ACHN (cell line): ENCODE results near the gene ATP10D.
"Not testable (repeated sequence)": the region's sequence is repeated elsewhere in the genome, so short reads cannot be mapped to it uniquely, and the experiment has no call there.

Source experiments
- DNase-seq: peaks from one replicate; pipeline ENCODE4 v3.0.0-alpha.2; 2015
- in situ Hi-C: cut with HindIII; loops from 2 replicates; pipeline ENCODE4 v1.10.0; 2017; ENCODE audit warnings: low sequenced_read_pairs, low pct_ligation_motif_present, low pct_unique_long_range_greater_than_20kb

Gene ATP10D

DNA sequence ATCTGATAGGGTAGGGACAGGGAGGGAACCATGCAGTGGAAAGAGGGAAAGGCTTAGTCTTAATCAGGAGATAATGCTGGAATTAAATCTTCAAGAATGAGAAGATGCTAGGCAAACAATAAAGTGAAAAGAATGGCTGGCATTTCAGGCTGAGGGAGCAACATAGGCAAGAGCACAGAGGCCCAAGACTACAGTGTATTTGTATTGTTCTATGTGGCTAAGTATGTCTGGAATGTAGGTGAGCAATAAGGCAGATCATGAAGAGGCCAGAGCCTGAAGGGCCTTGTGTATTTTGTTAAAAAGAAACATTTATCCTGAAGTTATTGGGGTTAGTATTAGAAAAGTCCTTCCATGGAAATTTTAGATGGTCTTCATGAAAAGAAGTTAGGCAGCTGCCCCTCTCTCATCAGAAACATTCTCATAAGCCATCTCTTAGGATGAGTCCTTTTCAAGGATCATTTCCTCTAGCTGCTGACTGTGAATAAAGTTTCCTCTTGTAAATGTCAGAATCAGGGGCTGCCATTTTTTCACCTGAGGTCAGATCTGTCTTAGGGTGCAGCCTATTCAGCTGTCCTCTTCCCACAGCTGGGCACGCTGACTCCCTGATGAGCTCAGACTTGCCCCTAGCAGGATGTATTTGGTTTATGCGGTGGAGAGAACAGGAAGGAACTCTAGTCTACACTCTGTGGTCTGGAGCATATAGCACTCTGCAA is 46.3 kb downstream of the ATP10D start:
- in situ Hi-C loops, result no loop called here
- DNase-seq, result peak; percentile 50

DNA sequence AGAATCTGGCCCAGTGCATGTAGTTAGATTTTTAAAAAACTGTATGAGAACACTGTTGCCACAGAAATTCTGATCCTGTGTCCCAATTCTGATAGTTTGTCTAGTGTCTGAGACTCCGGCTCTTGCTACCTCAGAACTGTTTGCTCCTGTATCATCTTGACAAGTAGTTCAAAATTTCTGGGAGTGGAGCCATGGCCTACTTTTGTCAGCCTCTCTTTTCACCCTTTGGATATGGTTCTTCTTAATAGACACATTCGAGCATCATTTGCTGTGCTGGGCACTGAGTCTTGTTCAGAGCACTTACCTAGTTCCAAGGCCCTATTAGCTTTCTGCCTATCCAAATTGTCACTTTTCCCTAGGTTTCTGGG is 46.9 kb downstream of the ATP10D start:
- in situ Hi-C loops, result no loop called here
- no peak for DNase-seq

DNA sequence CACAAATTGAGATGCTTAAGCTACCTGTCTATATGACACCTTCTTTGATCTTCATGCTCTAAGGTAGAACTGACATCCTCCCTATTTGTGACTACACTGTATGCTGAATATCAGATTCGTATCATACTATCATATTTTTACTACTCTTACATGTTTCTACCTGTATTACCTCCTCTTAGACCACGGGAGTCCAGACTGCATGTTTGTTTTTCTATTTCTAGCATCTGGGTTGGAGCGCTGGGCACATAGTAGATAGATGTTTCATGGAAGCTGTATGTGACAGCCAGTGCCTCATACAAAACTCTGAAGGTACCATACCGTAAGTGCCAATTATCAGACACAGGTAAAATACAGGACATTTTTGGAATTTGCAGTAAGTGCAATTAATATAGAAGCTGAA is 47.6 kb downstream of the ATP10D start:
- no peak for DNase-seq
- in situ Hi-C loops, result no loop called here

- DNase-seq, result no peak
- in situ Hi-C loops, result no loop called here
These were observed 48.7 kb downstream of the ATP10D start for GRCh38 chr4:47533689-47534347.

DNA sequence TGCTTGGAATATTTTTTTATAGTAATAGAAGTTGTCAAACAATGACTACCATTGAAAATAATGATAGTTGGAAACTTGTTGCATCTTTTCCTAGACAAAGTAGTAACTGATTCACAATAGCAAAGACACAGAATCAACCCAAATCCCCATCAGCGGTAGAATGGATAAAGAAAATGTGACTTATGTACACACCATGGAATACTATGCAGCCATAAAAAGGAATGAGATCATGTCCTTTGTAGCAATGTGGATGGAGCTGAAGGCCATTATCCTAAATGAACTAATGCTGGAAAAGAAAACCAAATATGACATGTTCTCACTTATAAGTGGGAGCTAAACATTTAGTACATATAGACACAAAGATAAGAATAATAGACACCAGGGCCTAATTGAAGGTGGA is 49.7 kb downstream of the ATP10D start:
- DNase-seq, result no peak
- in situ Hi-C loops, result no loop called here

DNA sequence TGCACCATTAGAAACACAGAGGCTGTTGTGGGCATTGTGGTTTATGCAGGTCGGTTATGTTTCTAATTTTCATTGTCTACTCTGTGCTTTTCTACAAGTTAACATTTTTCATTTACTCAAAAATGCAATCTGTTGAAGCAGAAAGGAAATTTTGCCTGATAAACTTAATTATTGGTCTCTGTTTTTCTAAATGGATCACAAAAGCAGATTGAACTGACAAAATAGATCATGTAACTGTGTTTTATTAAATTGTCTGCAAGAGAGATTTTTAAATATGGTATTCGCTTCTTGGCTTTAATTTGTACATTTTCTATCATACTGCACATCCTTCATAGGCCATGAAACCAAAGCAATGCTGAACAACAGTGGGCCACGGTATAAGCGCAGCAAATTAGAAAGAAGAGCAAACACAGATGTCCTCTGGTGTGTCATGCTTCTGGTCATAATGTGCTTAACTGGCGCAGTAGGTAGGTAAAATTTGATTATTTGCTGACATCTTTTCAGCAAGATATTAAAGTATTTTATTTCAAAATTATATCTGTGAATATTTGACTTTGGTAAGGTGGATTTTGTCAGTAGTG is 50.6 kb downstream of the ATP10D start:
- DNase-seq, result no peak
- in situ Hi-C loops, result no loop called here

GRCh38 chr4:47536966-47537365 is 51.9 kb downstream of the ATP10D start:
- no peak for DNase-seq
- in situ Hi-C loops, result no loop called here

DNA sequence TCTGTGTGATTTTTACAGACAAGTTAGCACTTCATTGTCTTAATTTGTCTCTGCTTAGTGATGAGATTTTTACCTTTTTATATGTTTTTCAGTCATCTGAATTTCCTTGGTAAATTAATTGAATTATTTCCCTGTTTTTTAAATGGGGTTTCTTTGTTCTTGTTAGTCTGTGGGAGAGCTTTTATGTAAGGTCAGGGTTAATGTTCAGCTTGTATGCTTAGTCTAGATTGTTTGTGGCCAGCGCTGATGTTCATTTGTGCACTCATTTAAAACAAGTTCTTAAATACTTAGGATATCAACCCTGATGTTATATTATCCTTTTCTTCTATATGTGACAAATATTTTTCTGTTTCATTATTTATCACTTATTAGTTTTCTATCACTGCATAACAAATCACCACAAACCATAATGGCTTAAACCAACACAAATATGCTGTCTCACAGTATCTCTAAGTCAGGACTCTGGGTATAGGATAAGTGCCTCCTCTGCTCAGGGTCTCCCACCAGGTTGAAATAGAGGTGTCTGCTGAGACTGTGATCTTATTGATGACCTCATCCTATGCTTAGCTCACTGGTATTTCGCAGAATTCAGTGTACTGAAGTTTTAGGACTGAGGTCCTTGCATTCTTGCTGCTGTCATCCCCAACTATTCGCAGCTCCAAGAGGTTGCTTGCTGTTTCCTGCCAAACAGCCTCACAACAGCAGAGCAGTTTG is 53.2 kb downstream of the ATP10D start:
- in situ Hi-C loops, result no loop called here
- DNase-seq, result no peak

- DNase-seq, result no peak
- in situ Hi-C loops, result no loop called here
These were observed 53.7 kb downstream of the ATP10D start for GRCh38 chr4:47538825-47539154.

GRCh38 chr4:47542640-47543039 is 57.6 kb downstream of the ATP10D start:
- DNase-seq, in situ Hi-C loops: not testable (repeated sequence)

DNA sequence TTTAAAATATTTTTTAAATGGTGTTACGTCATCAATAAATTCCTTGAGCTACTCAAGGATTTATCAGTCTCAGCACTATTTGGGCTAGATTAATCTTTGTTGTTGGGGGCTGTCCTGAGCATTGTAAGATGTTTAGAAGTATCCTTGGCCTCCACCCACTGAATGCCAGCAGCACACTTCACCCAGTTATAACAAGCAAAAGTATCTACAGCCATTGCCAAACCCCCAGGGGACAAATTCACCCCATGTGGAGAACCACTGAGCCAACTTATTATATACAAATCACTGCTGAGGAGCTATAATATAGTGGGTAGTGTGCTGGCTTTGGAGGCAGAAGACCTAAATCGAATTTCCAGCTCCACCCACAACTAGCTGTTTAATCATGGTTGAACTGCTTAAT is 58.3 kb downstream of the ATP10D start:
- in situ Hi-C loops, result no loop called here
- no peak for DNase-seq

DNA sequence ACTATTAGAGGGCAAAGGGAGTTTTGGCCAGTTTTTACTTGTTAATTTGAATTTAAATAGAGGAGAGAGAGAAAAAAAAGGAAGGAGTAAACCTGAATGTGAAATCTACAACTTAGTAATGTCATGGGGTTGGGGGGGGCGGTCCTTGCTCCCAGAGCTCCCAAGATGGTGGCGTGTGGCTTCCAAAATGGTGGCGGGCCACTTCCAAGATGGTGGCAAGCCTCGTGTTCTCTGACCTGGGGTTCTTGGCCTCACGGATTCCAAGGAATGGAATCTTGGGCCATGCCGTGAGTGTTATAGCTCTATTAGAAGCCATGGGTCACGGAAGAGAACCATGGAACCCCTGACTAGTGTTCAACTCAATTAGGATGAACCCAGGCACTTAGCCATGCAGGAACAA is 65.3 kb downstream of the ATP10D start:
- in situ Hi-C loops, DNase-seq: not testable (repeated sequence)

- in situ Hi-C loops, result no loop called here
- no peak for DNase-seq
These were observed 65.9 kb downstream of the ATP10D start for GRCh38 chr4:47550899-47551548.

DNA sequence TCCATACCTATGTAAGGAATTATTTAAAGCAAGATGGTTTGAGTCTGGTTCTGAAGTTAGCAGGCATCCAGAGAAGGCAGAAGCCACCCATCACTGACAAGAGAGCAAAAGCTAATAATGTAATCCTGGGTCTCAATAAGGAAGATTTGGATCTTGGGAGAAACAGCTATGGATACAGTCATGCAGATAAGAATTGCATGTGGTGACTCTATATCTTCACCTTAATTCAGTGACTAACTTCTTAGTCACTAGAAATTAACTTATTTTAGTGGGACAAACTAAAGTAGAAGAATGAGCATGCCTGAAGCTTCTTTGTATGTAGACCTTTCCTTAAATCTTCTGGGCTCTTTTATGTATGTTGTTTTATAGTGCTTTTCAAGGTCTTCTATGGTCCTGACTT is 66.6 kb downstream of the ATP10D start:
- in situ Hi-C loops, result no loop called here
- no peak for DNase-seq

DNA sequence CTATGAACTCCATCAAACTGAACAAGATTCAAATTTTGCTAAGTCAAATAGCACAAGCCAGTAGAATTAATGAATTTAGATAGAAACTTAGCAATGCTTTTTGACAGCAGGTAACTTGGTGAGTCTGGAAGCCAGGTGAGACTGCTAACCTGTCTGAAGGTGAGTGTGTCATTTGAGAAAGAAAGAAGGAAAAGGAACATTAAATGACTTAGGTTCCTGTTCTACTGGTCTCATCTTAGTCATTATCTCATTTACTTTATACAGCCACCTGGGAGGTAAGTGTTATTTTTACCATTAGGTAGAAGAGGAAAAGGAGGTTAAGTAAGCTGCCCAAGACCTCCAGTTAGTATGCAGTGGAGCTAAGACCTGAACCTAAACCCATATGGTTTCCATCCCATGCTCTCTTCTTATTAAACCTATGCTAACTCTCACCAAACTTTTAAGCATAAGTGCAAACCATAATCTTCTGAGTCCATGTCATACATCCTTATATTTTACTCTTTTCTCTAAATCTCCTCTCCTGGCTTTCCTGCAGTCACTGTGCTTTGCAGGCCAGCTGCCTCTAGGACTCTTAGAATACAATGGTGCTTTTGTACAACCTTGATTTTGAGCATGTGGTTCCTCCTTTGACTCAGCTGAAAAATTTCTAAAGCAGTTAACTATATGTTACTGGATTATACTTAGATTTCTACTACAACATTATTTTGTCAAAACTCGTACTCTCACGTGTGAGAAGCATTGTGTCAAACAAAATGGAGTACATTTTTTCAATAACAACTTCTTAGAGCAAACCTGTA is 68.5 kb downstream of the ATP10D start:
- no peak for DNase-seq
- in situ Hi-C loops, result no loop called here

- in situ Hi-C loops, DNase-seq: not testable (repeated sequence)
These were observed 70.8 kb downstream of the ATP10D start for GRCh38 chr4:47555920-47556319.

GRCh38 chr4:47557255-47557654 is 72.2 kb downstream of the ATP10D start:
- in situ Hi-C loops, result no loop called here
- DNase-seq, result no peak

- in situ Hi-C loops, result no loop called here
- DNase-seq, result no peak
These were observed 75.6 kb downstream of the ATP10D start for GRCh38 chr4:47560682-47561081.
